WTC11 (cell line): ENCODE data around the gene ERCC4.

ENCODE experiments used
- CBFB ChIP-seq: sonication (generic); formaldehyde crosslinking; IDR thresholded peaks from 2 replicates; pipeline ENCODE4 v1.8.1; 2022; ENCODE audit warnings: mild to moderate bottlenecking, low read depth, missing genetic modification reagents
- CREB1 ChIP-seq: sonication (generic); formaldehyde crosslinking; IDR thresholded peaks from 2 replicates; pipeline ENCODE4 v1.8.0; 2023; ENCODE audit warnings: mild to moderate bottlenecking, missing genetic modification reagents
- CTCF ChIP-seq: fragments of 200-600 bp; IDR thresholded peaks from 2 replicates; pipeline ENCODE4 v1.8.0; 2022; ENCODE audit warnings: antibody characterized with exemption
- ESRRA ChIP-seq: sonication (generic); formaldehyde crosslinking; IDR thresholded peaks from 2 replicates; pipeline ENCODE4 v1.8.1; 2022; ENCODE audit warnings: mild to moderate bottlenecking, missing genetic modification reagents, borderline replicate concordance
- FOXJ3 ChIP-seq: sonication (generic); formaldehyde crosslinking; IDR thresholded peaks from 2 replicates; pipeline ENCODE4 v1.9.0; 2021; ENCODE audit warnings: missing genetic modification reagents, mild to moderate bottlenecking, borderline replicate concordance
- FOXP4 ChIP-seq: sonication (generic); formaldehyde crosslinking; IDR thresholded peaks from 2 replicates; pipeline ENCODE4 v1.8.0; 2022; ENCODE audit warnings: mild to moderate bottlenecking, missing genetic modification reagents
- GABPB1 ChIP-seq: sonication (generic); formaldehyde crosslinking; IDR thresholded peaks from 2 replicates; pipeline ENCODE4 v1.8.1; 2023; ENCODE audit warnings: mild to moderate bottlenecking, missing genetic modification reagents
- JUN ChIP-seq: sonication (generic); formaldehyde crosslinking; IDR thresholded peaks from 2 replicates; pipeline ENCODE4 v1.8.0; 2023; ENCODE audit warnings: mild to moderate bottlenecking, missing genetic modification reagents
- NR3C1 ChIP-seq: sonication (generic); formaldehyde crosslinking; conservative IDR thresholded peaks from 2 replicates; pipeline ENCODE4 v1.8.1; 2023; ENCODE audit warnings: low read depth, mild to moderate bottlenecking, missing genetic modification reagents
- PRDM15 ChIP-seq: sonication (generic); formaldehyde crosslinking; IDR thresholded peaks from 2 replicates; pipeline ENCODE4 v1.8.0; 2022; ENCODE audit warnings: missing genetic modification reagents
- TF ChIP-seq, protein P1 (sequence below): sonication (generic); formaldehyde crosslinking; conservative IDR thresholded peaks from 2 replicates; pipeline ENCODE4 v1.8.1; 2022; ENCODE audit warnings: mild to moderate bottlenecking, missing genetic modification reagents
- TF ChIP-seq, protein P2 (sequence below): sonication (generic); formaldehyde crosslinking; IDR thresholded peaks from 2 replicates; pipeline ENCODE4 v1.8.1; 2022; ENCODE audit warnings: low read depth, missing genetic modification reagents, borderline replicate concordance
- TF ChIP-seq, protein P3 (sequence below): sonication (generic); formaldehyde crosslinking; IDR thresholded peaks from 2 replicates; pipeline ENCODE4 v1.8.0; 2023; ENCODE audit warnings: missing genetic modification reagents

GRCh38 chr16:13920510-13920818 lies 510 bp downstream of the ERCC4 start:
- no peak for TF ChIP-seq NR3C1 (CRISPR knock-in tag)
- TF ChIP-seq FOXP4 (CRISPR knock-in tag): no peak
- no peak for TF ChIP-seq ESRRA (CRISPR knock-in tag)
- no peak for TF ChIP-seq CTCF
- TF ChIP-seq, protein P1, sequence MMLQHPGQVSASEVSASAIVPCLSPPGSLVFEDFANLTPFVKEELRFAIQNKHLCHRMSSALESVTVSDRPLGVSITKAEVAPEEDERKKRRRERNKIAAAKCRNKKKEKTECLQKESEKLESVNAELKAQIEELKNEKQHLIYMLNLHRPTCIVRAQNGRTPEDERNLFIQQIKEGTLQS (CRISPR knock-in tag): no peak
- no peak for TF ChIP-seq PRDM15 (CRISPR knock-in tag)
- TF ChIP-seq JUN (CRISPR knock-in tag): no peak
- TF ChIP-seq FOXJ3 (CRISPR knock-in tag): no peak
- TF ChIP-seq, protein P2, sequence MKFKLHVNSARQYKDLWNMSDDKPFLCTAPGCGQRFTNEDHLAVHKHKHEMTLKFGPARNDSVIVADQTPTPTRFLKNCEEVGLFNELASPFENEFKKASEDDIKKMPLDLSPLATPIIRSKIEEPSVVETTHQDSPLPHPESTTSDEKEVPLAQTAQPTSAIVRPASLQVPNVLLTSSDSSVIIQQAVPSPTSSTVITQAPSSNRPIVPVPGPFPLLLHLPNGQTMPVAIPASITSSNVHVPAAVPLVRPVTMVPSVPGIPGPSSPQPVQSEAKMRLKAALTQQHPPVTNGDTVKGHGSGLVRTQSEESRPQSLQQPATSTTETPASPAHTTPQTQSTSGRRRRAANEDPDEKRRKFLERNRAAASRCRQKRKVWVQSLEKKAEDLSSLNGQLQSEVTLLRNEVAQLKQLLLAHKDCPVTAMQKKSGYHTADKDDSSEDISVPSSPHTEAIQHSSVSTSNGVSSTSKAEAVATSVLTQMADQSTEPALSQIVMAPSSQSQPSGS: no peak
- TF ChIP-seq GABPB1 (CRISPR knock-in tag): no peak
- TF ChIP-seq, protein P3, sequence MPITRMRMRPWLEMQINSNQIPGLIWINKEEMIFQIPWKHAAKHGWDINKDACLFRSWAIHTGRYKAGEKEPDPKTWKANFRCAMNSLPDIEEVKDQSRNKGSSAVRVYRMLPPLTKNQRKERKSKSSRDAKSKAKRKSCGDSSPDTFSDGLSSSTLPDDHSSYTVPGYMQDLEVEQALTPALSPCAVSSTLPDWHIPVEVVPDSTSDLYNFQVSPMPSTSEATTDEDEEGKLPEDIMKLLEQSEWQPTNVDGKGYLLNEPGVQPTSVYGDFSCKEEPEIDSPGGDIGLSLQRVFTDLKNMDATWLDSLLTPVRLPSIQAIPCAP (CRISPR knock-in tag): no peak
- no peak for TF ChIP-seq CBFB (CRISPR knock-in tag)
- no peak for TF ChIP-seq CREB1 (CRISPR knock-in tag)
